ENCODE measurements around the gene SNX20.
A peak's percentile ranks its signal among the peaks of the same experiment; 100 is the strongest.

Gene SNX20

DNA sequence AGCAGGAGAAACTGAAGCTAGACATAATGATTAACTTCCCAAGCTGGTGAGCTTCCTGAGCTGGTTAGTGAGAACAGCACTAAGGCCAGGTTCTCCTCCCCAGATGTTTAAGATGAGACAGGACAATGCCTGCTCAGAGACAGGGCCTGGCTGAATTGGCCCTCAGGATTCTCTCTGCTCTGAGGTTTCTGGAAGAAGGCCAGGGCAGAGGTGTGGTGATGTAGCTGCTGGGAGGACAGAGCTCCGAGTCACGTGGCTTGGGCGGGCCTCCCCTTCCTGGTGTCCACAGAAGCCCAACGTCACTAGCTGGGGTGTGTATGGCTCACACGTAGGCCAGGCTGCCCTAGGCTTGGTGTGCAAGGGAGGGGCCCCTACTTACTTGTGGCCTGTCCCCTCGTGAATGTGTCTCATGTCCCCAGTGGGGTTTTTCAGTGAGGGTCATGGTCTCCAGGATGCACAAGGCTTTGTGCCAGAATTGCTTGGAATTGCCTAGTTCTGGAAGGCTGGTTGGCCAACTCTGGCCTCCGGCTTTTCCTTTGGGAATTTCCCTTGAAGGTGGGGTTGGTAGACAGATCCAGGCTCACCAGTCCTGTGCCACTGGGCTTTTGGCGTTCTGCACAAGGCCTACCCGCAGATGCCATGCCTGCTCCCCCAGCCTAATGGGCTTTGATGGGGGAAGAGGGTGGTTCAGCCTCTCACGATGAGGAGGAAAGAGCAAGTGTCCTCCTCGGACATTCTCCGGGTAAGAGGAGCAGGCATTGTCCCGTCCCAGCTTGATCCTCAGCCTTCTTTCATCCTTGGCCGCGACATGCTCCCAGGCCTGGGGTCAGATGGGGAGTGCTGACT is 15.7 kb upstream of the SNX20 start:
- CTCF ChIA-PET: interaction anchor here (0.5 to 3.4 kb wide), 4 partner anchors 29 to 485 kb away, joined by 3 to 7 read pairs (median 4); no protein-coding TSS in a partner anchor
- Mint-ChIP-seq H3K36me3 (peaks cover 2% of the 10 kb centered on the region), H3K9me3 (no peaks in the 10 kb centered on the region), H3K27me3 (peaks cover 23% of the 10 kb centered on the region), H3K4me1 (peaks cover 64% of the 10 kb centered on the region), H3K4me3 (no peak overlapping the region), H3K27ac (peak overlapping the region; percentile 11)
- DNase-seq: peak; percentile 41

DNA sequence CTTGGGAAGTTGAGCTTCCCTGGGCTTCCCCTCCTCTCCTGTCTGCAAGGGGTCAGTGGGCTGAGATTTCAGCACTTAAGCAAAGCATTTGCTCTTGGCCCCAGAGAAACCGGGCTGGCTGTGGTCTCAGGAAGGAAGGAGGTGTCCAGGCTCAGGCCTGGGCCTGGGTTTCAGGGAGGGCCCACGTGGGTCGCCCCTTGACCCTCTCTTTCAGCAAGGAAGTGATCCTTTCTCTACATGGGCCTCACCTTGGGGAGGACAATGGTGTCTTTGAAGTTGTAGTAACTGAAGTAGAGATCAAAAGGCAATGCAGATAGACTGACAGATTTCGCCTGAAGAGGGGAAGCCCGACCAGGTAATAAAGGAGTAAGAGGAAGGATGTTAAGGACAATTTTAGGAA is 15.0 kb upstream of the SNX20 start:
- Mint-ChIP-seq H3K4me1 (peaks cover 64% of the 10 kb centered on the region), H3K36me3 (peaks cover under 1% of the 10 kb centered on the region), H3K27ac (no peak overlapping the region), H3K9me3 (no peaks in the 10 kb centered on the region), H3K4me3 (no peak overlapping the region), H3K27me3 (peaks cover 30% of the 10 kb centered on the region)
- CTCF ChIA-PET: interaction anchor here (0.5 to 3.4 kb wide), 3 partner anchors 28 to 485 kb away, joined by 3 to 7 read pairs (median 5); no protein-coding TSS in a partner anchor
- no peak for DNase-seq

- CTCF ChIA-PET: interaction anchor here (1.1 kb wide), 1 partner anchor 30 kb away, joined by 3 read pairs; no protein-coding TSS in a partner anchor
- Mint-ChIP-seq H3K36me3 (no peaks in the 10 kb centered on the region), H3K27ac (no peak overlapping the region), H3K27me3 (peaks cover 34% of the 10 kb centered on the region), H3K9me3 (no peaks in the 10 kb centered on the region), H3K4me3 (no peak overlapping the region), H3K4me1 (peaks cover 63% of the 10 kb centered on the region)
- peak; percentile 16 for DNase-seq
Measured at GRCh38 chr16:50695017-50696000, 14.2 kb upstream of the SNX20 start.

DNA sequence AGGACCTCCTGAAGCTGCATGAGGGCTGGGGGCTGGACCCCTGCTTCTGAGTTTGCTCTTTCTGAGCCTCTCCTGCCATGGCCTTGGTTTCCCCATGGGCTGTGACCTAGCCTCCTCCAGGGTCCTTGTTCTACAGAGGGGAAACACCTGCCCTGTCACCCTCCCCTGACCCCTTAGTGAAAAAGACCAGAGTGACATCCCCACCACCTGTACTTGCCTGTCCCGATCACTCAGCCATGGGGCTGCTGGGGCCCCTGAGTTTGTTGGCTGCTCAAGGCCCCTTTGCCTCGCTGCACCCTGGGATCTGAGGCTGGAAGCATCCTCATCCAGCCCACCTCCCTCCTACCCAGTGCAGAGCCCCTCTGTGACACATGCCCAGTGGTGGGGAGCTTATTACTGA is 13.1 kb upstream of the SNX20 start:
- H3K36me3 Mint-ChIP-seq: no peaks in the 10 kb centered on the region
- H3K27ac Mint-ChIP-seq: no peak overlapping the region

GRCh38 chr16:50692999-50693781 is 12.1 kb upstream of the SNX20 start, which contains the start of gene NOD2:
Gene NOD2, plus strand, starts transcription at chr16:50693606. Its CDS starts 5,890 bp downstream, at chr16:50699496.
- no peak within 1 kb of the TSS for H3K27ac Mint-ChIP-seq

More for the DNA sequence above, 13.1 kb upstream of the SNX20 start:
- H3K27me3 Mint-ChIP-seq: peaks cover 34% of the 10 kb centered on the region
- peaks cover 55% of the 10 kb centered on the region for H3K4me1 Mint-ChIP-seq
- H3K9me3 Mint-ChIP-seq: no peaks in the 10 kb centered on the region
- H3K4me3 Mint-ChIP-seq: peak overlapping the region; percentile 67
- no peak for DNase-seq
- CTCF ChIA-PET: interaction anchor here (0.9 kb wide), 2 partner anchors 9 to 26 kb away, joined by 4 to 5 read pairs; no protein-coding TSS in a partner anchor

GRCh38 chr16:50692644-50692998 is 11.5 kb upstream of the SNX20 start:
- Mint-ChIP-seq H3K27me3 (peaks cover 38% of the 10 kb centered on the region), H3K4me3 (peak overlapping the region; percentile 40), H3K9me3 (no peaks in the 10 kb centered on the region), H3K36me3 (no peaks in the 10 kb centered on the region), H3K27ac (no peak overlapping the region), H3K4me1 (peaks cover 46% of the 10 kb centered on the region)
- DNase-seq: no peak
- CTCF ChIA-PET: no interaction called here

More at GRCh38 chr16:50692999-50693781, 12.1 kb upstream of the SNX20 start, which contains the start of gene NOD2:
- Mint-ChIP-seq H3K27me3 (peaks cover 34% of the 10 kb centered on the region), H3K9me3 (no peaks in the 10 kb centered on the region), H3K4me3 (peak within 1 kb of the TSS; percentile 67), H3K4me1 (peaks cover 52% of the 10 kb centered on the region), H3K36me3 (no peaks in the 10 kb centered on the region)
- CTCF ChIA-PET: interaction anchor here (0.9 kb wide), 1 partner anchor 25 kb away, joined by 4 read pairs; no protein-coding TSS in a partner anchor
- DNase-seq: peak; percentile 47

DNA sequence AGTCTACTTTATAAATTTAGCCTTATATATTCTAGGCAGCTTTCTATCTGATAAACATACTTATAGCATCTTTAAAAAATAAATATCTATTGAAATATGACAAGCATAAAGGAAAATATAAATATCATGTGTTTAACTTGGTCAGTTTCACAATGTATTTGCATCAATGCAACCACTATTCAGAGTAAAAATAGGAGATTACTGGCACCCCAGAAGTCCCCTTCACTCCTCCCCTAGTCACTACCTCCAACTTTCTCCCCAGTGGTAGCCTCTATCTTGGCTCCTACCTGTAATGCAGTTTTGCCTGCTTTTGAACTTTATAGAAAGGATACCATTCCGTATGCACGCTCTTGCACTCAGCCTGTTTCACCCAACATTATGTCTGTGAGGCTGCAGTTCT is 9.1 kb upstream of the SNX20 start:
- DNase-seq: no peak
- Mint-ChIP-seq H3K4me3 (no peak overlapping the region), H3K4me1 (peaks cover 37% of the 10 kb centered on the region), H3K27ac (no peak overlapping the region), H3K9me3 (no peaks in the 10 kb centered on the region), H3K36me3 (no peaks in the 10 kb centered on the region), H3K27me3 (peaks cover 39% of the 10 kb centered on the region)
- CTCF ChIA-PET: no interaction called here

DNA sequence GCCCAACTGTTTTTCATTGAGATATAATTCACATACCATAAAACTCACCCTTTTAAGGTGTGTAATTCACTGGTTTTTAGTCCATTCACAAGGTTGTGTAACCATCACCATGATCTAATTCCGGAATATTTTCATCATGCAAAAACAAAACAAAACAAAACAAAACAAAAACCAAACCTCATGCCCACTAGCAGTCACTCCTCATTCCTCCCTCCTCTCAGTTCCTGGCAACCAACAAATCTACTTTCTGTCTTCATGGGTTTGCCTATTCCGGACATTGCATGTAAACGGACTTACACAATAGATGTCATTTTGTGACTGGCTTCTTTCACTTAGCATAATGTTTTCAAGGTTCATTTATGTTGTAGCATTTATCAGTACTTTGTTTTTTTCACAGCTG is 7.8 kb upstream of the SNX20 start:
- Mint-ChIP-seq H3K9me3 (no peaks in the 10 kb centered on the region), H3K4me3 (no peak overlapping the region), H3K4me1 (peaks cover 39% of the 10 kb centered on the region), H3K27ac (no peak overlapping the region), H3K36me3 (peaks cover 2% of the 10 kb centered on the region), H3K27me3 (peaks cover 30% of the 10 kb centered on the region)
- no peak for DNase-seq
- CTCF ChIA-PET: no interaction called here

GRCh38 chr16:50688083-50688482 is 7.0 kb upstream of the SNX20 start:
- CTCF ChIA-PET: interaction anchor here (1.0 kb wide), 1 partner anchor 16 kb away, joined by 3 read pairs; no protein-coding TSS in a partner anchor

DNA sequence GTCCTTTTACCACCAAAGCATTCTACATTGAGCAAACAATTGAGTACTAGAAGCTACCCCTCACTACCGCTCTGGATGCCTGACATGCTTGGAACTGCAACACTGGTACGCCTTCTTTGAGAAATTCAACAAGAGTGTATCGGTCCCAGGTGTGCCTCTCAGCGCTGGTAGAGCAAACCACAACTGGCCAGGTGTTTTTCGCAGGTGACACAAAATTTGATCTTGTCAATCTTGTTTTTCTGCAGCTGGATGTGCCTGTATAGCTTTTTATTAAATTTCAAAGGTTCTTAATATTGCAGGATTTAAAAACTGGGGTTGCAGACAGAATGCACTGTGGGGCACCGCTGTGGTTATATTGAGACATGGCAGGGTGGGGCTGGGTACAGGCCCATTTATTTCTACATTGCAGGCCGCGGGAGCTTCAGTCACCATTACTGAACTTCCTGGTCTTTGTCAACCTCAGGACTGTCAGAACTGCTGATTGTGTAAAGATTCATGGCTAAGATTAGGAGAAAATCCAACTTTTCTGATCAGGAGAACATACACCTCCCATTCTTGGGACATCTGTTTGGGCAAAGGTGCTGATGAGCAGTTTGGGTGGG is 4.5 kb upstream of the SNX20 start:
- Mint-ChIP-seq H3K27me3 (peaks cover 5% of the 10 kb centered on the region), H3K9me3 (no peaks in the 10 kb centered on the region), H3K27ac (peak overlapping the region; percentile 87), H3K4me3 (no peak overlapping the region), H3K4me1 (peaks cover 56% of the 10 kb centered on the region), H3K36me3 (peaks cover 2% of the 10 kb centered on the region)
- DNase-seq: no peak
- CTCF ChIA-PET: interaction anchor here (0.6 to 3.8 kb wide), 6 partner anchors 8 to 70 kb away, joined by 3 to 23 read pairs (median 4); no protein-coding TSS in a partner anchor

More at GRCh38 chr16:50688083-50688482, 7.0 kb upstream of the SNX20 start:
- DNase-seq: no peak
- no peaks in the 10 kb centered on the region for H3K9me3 Mint-ChIP-seq
- peaks cover 44% of the 10 kb centered on the region for H3K4me1 Mint-ChIP-seq
- H3K36me3 Mint-ChIP-seq: peaks cover 2% of the 10 kb centered on the region
- H3K27me3 Mint-ChIP-seq: peaks cover 26% of the 10 kb centered on the region
- H3K27ac Mint-ChIP-seq: no peak overlapping the region
- no peak overlapping the region for H3K4me3 Mint-ChIP-seq

- Mint-ChIP-seq H3K9me3 (no peaks in the 10 kb centered on the region), H3K36me3 (peaks cover 7% of the 10 kb centered on the region), H3K27me3 (peaks cover 5% of the 10 kb centered on the region), H3K27ac (peak overlapping the region; percentile 87), H3K4me1 (peaks cover 61% of the 10 kb centered on the region), H3K4me3 (peak overlapping the region; percentile 1)
- peak; percentile 49 for DNase-seq
- CTCF ChIA-PET: interaction anchor here (0.6 to 3.8 kb wide), 6 partner anchors 8 to 71 kb away, joined by 3 to 23 read pairs (median 4); no protein-coding TSS in a partner anchor
Measured at GRCh38 chr16:50684823-50685461, 3.8 kb upstream of the SNX20 start.

- Mint-ChIP-seq H3K4me1 (peaks cover 69% of the 10 kb centered on the region), H3K4me3 (peak overlapping the region; percentile 48), H3K36me3 (peaks cover 15% of the 10 kb centered on the region), H3K27ac (peak overlapping the region; percentile 87), H3K9me3 (no peaks in the 10 kb centered on the region), H3K27me3 (peaks cover 5% of the 10 kb centered on the region)
- DNase-seq: peak; percentile 76
- CTCF ChIA-PET: interaction anchor here (1.0 to 3.8 kb wide), 3 partner anchors 12 to 62 kb away, joined by 6 to 23 read pairs (median 20); no protein-coding TSS in a partner anchor
Measured at GRCh38 chr16:50683689-50684374, 2.7 kb upstream of the SNX20 start.
